Measurements from ENCODE around the gene CNN3. TPM values are rescaled to one million over a fixed set of nuclear protein-coding genes. Genes with fewer than 3 reads are reported as not detected.

CNN3 gene
- total RNA-seq, 1 donor, result 211 TPM

- DNase-seq (ENCODE audit: low read depth), result no peak
- no peak for TF ChIP-seq CTCF (IDR thresholded peaks at IDR 0.05; ENCODE audit: insufficient read depth, low read length)
- no peak overlapping the region for H3K4me3 ChIP-seq (ENCODE audit: low read depth, low read length)
Measured at GRCh38 chr1:94884507-94884906, 42.4 kb downstream of the CNN3 start.

GRCh38 chr1:94884106-94884505 is 42.8 kb downstream of the CNN3 start:
- peak; percentile 79 for DNase-seq (ENCODE audit: low read depth)
- H3K4me3 ChIP-seq (ENCODE audit: low read depth, low read length), result no peak overlapping the region

GRCh38 chr1:94883691-94884090 is 43.2 kb downstream of the CNN3 start:
- peak; percentile 80 for DNase-seq (ENCODE audit: low read depth)
- H3K4me3 ChIP-seq (ENCODE audit: low read depth, low read length), result peak overlapping the region; percentile 9
- no peak for TF ChIP-seq CTCF (IDR thresholded peaks at IDR 0.05; ENCODE audit: insufficient read depth, low read length)

More at GRCh38 chr1:94884106-94884505, 42.8 kb downstream of the CNN3 start:
- no peak for TF ChIP-seq CTCF (IDR thresholded peaks at IDR 0.05; ENCODE audit: insufficient read depth, low read length)

- DNase-seq (ENCODE audit: low read depth), result no peak
- no peak for TF ChIP-seq CTCF (IDR thresholded peaks at IDR 0.05; ENCODE audit: insufficient read depth, low read length)
- no peak overlapping the region for H3K4me3 ChIP-seq (ENCODE audit: low read depth, low read length)
Measured at GRCh38 chr1:94878329-94878728, 48.6 kb downstream of the CNN3 start.

GRCh38 chr1:94876362-94876761 is 50.5 kb downstream of the CNN3 start:
- no peak overlapping the region for H3K4me3 ChIP-seq (ENCODE audit: low read depth, low read length)
- no peak for DNase-seq (ENCODE audit: low read depth)
- no peak for TF ChIP-seq CTCF (IDR thresholded peaks at IDR 0.05; ENCODE audit: insufficient read depth, low read length)

- TF ChIP-seq CTCF (IDR thresholded peaks at IDR 0.05; ENCODE audit: insufficient read depth, low read length), result no peak
- no peak for DNase-seq (ENCODE audit: low read depth)
- H3K4me3 ChIP-seq (ENCODE audit: low read depth, low read length), result no peak overlapping the region
Measured at GRCh38 chr1:94875794-94876193, 51.1 kb downstream of the CNN3 start.

- no peak for TF ChIP-seq CTCF (IDR thresholded peaks at IDR 0.05; ENCODE audit: insufficient read depth, low read length)
- no peak for DNase-seq (ENCODE audit: low read depth)
- no peak overlapping the region for H3K4me3 ChIP-seq (ENCODE audit: low read depth, low read length)
Measured at GRCh38 chr1:94874423-94874822, 52.5 kb downstream of the CNN3 start.

Measured in fibroblast of the aortic adventitia (primary cell).